ENCODE measurements around the gene ADAMTS8.

The ADAMTS8 gene

DNA sequence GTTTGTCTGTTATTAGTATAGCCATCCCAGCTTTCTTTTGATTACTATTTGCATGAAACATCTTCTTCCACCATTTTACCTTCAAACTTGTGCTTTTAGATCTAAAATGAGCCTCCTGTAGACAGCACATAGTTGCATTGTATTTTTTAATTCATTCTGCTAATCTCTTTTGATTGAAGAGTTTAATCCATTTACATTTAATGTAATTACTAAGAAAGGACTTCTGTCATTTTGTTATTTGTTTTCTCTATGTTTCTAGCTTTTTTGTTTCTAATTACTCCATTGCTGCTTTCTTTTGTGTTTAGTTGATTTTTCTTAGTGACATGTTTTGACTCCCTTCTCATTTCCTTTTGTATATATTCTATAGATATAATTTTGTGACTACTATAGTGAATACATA, 70.0 kb downstream of the ADAMTS8 start:
- Mint-ChIP-seq H3K36me3 (ENCODE audit: low read depth) (no peaks in the 10 kb centered on the region), H3K27ac (no peak overlapping the region), H3K9me3 (peaks cover 18% of the 10 kb centered on the region), H3K4me1 (peaks cover 5% of the 10 kb centered on the region), H3K27me3 (ENCODE audit: low read depth) (no peaks in the 10 kb centered on the region), H3K4me3 (no peak overlapping the region)
- TF ChIP-seq CTCF (IDR thresholded peaks at IDR 0.05; ENCODE audit: unreplicated experiment in 3 of 3), result no peak
